DMS114 treated with DMSO at 0.1 percent for 48 hours (cell line): ENCODE measurements around the gene UGDH.

Source experiments
- DNase-seq: peaks from one replicate; lab custom pipeline; 2025; ENCODE audit not compliant: unreplicated experiment; lab: John Stamatoyannopoulos, UW

UGDH gene

DNA sequence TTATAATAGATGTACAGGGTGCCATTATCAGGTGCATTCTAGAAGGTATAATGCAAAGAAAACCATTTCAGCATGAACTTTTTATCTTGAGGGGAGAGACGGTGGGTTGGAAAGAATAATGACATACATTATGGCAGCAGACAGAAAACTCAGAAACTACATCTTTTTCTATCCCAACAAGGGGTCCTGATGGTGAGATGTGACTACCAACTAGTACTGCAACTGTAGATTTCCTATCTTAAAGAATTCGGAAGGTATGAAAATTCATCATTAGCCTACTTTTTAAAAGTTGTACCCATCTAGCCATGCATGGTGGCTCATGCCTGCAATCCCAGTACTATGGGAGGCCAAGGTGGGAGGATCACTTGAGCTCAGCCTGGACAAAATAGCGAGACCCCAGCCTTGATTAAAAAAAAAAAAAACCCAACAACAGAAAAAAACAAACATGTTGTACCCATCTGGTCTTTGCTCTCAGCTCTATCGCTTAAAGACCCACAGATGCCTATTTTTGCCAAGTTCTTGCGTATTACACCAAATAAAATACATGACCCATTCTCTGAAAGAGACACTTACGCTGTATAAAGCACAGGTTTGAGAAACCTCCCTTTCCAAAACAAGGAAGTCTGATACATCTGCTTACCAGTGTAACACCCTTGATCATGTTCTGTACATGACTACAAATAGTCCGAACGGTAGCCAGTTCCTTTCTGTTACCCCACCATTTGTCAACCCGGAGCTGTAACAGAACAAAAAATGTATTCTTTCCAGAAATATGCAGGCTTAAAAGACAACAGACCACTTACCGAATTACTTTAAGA lies 70.1 kb downstream of the UGDH start:
- DNase-seq: no peak

DNA sequence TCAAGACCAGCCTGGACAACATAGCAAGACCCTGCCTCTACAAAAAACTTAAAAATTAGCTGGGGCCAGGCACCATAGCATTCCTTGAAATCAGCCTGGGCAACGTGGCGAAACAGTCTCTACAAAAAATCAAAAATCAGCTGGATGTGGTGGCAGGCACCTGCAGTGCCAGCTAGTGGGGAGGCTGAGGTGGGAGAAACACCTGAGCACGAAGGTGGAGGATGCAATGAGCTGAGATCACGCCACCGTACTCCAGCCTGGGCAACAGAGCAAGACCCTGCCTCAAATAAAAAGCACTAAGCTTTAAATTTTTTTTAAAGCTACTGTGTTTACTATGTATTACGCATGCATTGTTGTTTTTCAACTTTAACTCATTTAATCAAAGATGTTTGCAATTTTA lies 71.8 kb downstream of the UGDH start:
- no peak for DNase-seq

DNA sequence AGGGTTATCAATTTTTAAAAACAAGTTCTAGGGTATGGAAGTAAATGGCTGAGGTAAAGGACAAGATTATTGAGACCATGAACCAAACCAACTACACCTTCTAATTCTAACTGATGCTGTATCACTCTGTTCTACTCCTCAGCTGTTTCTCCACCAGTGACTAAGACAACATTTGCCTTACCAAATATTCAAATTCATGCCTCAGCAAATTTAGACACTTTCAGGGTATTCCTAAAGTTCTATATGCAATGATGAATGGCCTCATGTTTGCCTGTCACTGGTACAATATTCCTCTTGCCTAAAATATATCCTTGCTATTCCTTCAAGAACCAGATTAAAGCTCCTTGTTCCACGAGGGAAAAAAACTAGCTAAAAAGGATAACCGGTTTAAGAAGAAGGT lies 73.5 kb downstream of the UGDH start:
- DNase-seq: no peak

DNA sequence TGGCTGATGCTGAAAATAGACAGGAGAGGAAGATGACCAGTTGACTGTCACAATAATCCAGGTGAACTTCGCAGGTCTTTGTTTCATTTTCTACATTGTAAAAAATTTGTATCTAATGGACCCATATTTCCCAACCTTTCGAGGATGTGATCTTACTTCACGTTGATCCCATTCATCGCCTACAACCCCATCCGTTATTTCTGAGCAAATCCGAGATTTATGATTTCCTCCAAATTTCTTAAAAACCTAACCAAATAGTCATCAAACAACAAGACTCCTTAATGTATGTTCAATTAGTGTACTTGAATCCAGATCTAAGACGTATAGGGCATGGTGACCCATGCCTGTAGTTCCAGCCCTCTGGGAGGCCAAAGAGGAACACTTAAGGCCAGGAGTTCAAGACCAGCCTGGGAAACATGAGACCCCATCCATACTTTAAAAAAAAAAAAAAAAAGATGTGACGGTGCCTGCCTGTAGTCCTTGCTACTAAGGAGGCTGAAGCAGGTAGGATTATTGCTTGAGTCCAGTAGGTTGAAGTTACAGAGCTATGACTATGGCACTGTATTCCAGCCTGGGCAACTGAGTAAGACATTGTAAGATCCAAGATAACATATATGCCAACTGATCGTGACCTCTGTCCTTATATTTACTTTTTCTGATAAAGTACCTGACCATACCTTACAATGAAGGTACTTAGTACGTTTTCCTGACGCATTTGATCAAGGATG lies 74.2 kb downstream of the UGDH start:
- DNase-seq: no peak

DNA sequence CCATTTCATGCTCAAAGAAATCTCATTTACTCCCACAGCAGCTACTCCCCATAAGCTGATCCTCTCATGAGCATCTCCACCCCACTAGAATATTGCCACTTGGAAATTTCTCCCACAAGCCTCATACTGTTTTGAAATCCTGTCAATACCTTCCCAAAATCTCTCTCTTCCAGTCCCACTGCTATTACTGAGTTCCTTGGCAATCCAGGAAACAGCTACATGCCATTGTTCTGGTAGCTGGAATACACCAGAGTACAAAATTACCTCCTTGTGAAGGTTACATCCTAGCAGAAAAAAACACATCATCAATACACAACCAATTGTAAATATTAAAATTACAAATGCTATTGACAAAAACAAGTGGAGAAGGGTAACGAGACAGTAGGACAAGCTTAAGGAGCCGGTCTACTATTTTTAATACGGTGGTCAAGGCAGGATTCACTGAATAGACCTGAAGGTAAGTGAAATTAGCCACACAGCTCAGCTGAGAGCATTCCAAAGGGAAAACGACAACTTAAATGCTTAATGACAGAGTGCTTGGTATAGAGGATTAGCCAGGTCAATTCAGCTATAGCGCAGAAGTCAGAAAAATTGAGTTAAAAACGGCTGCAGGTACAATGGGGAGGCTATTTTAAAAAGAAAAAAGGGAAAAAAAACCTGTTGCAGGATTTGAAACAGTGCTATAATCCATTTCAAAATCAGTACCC lies 74.9 kb downstream of the UGDH start:
- DNase-seq: no peak

DNA sequence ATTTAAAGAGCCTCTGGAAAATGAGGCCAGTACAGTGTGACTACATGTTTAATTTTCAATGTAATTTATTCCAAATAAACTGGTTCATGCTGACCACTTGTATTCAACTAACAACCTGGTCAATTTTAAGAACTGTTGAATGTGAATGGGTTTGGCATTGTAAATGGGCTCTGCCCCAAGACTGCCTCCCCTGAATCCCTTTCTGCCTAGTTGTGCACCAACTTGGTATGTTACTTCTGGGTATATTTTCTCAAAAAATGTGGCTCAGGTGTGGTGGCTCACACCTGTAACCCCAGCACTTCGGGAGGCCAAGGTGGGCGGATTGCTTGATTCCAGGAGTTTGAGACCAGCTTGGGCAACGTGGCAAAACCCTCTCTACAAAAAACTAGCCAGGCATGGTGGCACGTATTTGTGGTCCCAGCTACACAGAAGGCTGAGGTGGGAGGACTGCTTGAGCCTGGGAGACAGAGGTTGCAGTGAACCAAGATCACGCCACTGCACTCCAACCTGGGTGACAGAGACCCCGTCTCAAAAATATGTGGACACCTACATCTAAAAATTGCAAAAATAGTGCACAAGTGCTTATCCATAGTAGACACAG lies 75.7 kb downstream of the UGDH start:
- DNase-seq: no peak

DNA sequence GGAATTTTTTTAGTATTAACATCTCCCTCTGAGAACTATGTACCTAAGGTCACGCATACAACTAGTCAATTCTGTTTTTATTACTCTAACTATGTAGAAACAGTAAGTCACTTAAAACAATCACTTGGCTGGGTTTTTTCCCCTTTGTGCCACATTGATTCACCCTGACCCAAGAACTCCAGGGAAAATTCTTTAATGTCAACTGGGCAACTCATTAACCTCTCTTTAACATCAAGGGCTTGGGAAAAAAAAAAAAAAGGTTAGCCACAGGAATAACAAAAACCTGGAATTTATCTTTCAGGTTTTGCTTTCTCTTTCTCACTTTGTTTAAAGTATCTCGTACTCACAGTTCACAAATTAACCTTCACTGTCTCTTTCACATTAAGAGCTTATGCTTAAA lies 76.6 kb downstream of the UGDH start:
- DNase-seq: no peak
